Mucosa of gallbladder (tissue), 1 donor: ENCODE results near the gene SP6. TPM values are rescaled to one million over a fixed set of nuclear protein-coding genes. Genes with fewer than 3 reads are reported as not detected.

Experiments
- DNase-seq: peaks from one replicate; pipeline ENCODE4 v3.0.0-alpha.2; 2020; ENCODE audit warnings: low spot score
- total RNA-seq: library from RNA; stranded (reverse); gene quantifications from one replicate; pipeline ENCODE4 v1.2.1, GENCODE V29; 2021
- donor health status: DM: no; HTN: no; CAD: no.

SP6 gene
- total RNA-seq, 1 donor from 2014 or later, result 0.14 TPM

GRCh38 chr17:47879776-47880454 lies 29.0 kb upstream of the SP6 start:
- DNase-seq, result no peak

- no peak for DNase-seq
Measured at GRCh38 chr17:47879028-47879585, 28.1 kb upstream of the SP6 start.

GRCh38 chr17:47878203-47879027 lies 27.5 kb upstream of the SP6 start:
- no peak for DNase-seq

DNA sequence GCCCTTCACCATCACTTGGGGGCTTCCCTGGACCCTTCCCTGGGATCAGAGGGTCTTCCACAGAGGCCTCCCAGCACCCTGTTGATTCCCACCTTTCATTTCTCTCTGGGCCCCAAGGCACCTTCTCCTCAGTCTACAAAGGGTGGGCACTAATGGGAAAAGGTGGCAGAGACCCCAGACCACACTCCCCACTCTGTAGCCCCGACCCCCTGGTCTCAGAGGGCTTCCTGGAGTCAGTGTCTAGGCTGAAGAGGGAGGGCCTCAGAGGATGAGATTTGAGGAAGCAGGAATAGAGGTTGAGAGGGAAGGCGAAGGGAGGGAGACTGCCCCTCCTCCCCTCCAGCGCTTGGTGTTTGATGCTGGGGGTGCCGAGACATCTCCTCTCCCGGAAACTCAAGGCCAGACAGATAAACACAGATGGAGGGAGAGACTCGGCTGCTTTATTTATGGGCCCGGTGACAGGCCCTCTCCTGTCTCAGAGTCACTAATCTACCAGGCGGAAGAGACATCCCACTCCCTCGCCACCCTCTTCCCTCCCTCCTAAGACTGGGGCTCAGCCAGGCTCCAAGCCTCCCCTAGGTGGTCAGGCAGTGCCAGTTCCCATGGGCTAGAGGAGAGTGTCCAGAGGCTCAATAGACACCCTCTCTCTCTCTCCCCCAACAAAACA lies 26.5 kb upstream of the SP6 start:
- DNase-seq, result no peak

DNA sequence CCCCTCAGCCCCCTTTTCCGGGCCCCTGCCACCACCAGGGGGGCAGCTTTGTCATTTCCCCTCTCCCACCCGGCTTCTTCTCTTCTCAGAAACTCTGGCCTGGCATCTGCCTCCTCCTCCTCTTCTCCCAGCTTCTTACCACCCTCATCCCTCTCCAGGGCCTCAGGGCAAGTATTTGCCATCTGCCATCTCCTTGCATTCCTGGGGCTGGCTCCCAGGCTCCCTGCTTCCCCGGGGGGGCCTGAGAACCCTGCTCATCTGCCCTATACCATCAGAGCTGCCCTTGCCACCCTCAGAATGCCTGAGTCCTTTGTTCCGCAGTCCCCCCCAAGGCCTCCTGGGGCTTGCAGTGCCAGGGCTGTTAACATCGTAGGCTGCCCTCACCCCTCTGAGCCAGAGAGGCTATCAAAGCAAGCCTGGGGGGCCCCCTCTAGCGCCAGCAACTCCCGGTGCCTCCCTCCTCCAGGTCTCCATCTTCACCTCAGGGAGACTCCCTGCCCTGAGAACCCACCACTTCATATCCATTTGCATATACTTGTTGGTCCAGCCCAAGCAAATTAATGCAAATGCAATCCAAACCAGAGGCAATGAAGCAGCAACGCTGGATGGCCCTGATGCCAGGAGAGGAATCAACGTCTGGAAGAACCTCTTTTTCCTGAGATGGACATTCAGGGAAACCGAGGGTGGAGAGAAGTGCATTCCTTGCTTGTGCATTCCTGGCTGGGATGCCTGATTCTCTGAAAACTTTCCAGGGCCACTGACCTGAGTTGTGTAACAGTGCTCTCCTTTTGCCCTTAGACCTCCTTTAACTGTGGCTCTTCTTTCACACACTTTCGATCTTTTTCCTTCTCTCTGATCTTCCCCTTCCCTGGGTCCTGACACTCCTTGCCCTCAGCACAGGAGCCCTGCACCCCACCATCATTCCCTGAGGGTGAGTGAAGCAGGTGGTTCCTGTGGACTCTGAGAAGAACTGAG lies 24.3 kb upstream of the SP6 start:
- DNase-seq, result no peak

GRCh38 chr17:47873200-47874090 lies 22.5 kb upstream of the SP6 start:
- no peak for DNase-seq

GRCh38 chr17:47872651-47873161 lies 21.7 kb upstream of the SP6 start:
- DNase-seq, result no peak

GRCh38 chr17:47872019-47872650 lies 21.2 kb upstream of the SP6 start:
- DNase-seq, result no peak

GRCh38 chr17:47871048-47871447 lies 20.1 kb upstream of the SP6 start:
- DNase-seq, result no peak

GRCh38 chr17:47870056-47870455 lies 19.1 kb upstream of the SP6 start:
- no peak for DNase-seq

- no peak for DNase-seq
Measured at GRCh38 chr17:47869114-47869513, 18.2 kb upstream of the SP6 start.

- no peak for DNase-seq
Measured at GRCh38 chr17:47867813-47868533, 17.0 kb upstream of the SP6 start.

- DNase-seq, result no peak
Measured at GRCh38 chr17:47866941-47867340, 16.0 kb upstream of the SP6 start.

DNA sequence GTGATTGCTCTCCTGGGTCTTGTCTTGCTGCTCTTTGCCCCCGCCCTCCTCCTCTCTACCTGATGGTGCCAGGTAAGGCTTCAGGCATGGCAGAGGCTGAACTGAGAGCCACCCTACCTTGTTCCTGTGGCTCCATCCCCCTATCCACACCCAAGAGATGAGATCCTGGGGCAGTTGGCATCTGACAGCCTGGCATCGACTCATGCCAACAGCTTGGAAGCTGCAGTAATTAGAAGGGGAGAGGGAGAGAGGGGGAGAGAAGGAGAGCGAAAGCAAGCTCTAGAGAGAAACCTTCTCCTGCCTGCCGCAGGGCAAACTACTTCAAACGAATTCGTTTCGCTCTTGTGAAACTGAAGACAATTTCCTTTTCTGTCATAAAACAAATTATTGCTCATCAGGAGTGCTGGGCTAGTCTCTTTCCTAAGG lies 13.8 kb upstream of the SP6 start:
- DNase-seq, result no peak

DNA sequence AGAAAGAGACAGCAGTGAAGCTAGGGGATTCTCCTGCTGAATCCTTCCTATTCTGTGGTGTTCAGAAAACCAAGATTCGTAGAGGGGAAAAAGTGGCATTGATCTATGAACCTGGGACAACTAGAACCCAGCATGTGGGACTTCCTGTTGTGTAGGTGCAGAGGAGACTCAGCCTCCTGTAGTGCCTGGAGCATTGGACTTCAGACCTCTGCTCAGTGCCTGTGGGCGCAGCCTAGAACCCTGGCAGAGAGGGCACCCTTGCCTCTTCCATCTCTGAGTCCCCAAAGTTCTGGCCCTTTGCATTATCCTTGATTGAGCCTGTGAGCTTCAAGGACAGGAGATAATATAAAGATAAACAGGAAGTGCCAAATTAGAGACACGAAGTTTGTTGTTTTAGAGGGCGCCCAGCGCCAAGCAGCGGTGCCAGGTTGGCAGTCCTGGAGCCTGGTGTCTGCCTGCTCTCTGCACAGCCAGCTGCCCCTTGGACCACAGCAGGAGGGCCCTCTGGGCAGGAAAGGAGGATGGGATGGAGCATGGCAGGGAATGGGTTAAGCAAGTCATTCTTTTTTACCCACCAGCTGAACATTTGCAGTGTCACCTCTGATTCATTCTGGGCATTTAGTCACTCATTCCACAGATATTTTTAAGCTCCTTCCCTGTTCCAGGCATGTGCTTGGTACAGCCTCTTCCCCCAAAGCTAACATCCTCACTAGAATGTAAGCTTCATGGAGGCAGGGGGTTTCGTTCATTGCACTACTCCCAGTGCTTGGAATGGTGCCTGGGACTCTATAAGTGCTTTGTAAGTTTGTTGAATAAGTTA lies 11.9 kb upstream of the SP6 start:
- DNase-seq, result no peak

DNA sequence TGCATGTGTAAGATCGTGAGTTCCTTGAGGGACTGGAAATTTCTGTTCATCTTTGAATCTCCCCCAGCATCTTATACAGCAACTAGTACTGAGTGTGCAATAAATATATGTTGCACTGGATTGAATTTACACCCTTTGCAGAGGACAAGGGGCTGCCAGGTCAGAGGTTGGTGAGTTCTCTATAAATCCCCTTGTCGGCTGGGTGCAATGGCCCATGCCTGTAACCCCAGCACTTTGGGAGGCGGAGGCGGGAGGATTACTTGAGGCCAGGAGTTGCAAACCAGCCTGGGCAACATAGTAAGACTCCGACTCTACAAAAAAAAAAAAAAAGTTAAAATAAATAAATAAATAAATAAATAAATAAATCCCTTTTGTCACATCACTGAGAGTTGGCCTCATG lies 9.4 kb upstream of the SP6 start:
- no peak for DNase-seq

- no peak for DNase-seq
Measured at GRCh38 chr17:47857551-47858455, 6.8 kb upstream of the SP6 start.
